GM12875 (cell line): ENCODE results near the gene KRTAP10-4.
"Not testable (repeated sequence)": the region's sequence is repeated elsewhere in the genome, so short reads cannot be mapped to it uniquely, and the experiment has no call there.

Source experiments
- H3K4me3 ChIP-seq: one replicate; pipeline ENCODE4 v1.5.1; 2011; ENCODE audit warnings: low read depth, low read length, control low read depth
- TF ChIP-seq, protein P1 (sequence below): IDR thresholded peaks from 2 replicates; pipeline ENCODE4 v1.5.1; 2011; ENCODE audit warnings: low read depth, mild to moderate bottlenecking, control low read depth, inconsistent platforms, low read length, moderate library complexity, borderline replicate concordance; ENCODE audit not compliant: insufficient read depth

Gene KRTAP10-4, protein sequence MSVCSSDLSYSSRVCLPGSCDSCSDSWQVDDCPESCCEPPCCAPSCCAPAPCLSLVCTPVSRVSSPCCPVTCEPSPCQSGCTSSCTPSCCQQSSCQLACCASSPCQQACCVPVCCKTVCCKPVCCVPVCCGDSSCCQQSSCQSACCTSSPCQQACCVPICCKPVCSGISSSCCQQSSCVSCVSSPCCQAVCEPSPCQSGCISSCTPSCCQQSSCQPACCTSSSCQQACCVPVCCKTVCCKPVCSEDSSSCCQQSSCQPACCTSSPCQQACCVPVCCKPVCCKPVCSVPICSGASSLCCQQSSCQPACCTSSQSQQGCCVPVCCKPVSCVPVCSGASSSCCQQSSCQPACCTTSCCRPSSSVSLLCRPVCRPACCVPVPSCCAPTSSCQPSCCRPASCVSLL

DNA sequence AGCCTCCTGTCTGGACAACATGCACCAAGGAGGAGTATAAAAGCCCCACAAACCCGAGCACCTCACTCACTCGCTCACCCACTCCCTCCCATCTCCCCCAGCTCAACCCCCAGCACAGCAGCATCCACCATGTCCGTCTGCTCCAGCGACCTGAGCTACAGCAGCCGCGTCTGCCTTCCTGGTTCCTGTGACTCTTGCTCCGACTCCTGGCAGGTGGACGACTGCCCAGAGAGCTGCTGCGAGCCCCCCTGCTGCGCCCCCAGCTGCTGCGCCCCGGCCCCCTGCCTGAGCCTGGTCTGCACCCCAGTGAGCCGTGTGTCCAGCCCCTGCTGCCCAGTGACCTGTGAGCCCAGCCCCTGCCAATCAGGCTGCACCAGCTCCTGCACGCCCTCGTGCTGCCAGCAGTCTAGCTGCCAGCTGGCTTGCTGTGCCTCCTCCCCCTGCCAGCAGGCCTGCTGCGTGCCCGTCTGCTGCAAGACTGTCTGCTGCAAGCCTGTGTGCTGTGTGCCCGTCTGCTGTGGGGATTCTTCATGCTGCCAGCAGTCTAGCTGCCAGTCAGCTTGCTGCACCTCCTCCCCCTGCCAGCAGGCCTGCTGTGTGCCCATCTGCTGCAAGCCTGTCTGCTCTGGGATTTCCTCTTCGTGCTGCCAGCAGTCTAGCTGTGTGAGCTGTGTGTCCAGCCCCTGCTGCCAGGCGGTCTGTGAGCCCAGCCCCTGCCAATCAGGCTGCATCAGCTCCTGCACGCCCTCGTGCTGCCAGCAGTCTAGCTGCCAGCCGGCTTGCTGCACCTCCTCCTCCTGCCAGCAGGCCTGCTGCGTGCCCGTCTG is at the start of gene KRTAP10-4:
TSS of gene KRTAP10-4 (plus strand) at position 100 of the 827 bp plus-strand sequence. CDS start at position 130, 30 bp downstream.
- H3K4me3 ChIP-seq: not testable (repeated sequence)

DNA sequence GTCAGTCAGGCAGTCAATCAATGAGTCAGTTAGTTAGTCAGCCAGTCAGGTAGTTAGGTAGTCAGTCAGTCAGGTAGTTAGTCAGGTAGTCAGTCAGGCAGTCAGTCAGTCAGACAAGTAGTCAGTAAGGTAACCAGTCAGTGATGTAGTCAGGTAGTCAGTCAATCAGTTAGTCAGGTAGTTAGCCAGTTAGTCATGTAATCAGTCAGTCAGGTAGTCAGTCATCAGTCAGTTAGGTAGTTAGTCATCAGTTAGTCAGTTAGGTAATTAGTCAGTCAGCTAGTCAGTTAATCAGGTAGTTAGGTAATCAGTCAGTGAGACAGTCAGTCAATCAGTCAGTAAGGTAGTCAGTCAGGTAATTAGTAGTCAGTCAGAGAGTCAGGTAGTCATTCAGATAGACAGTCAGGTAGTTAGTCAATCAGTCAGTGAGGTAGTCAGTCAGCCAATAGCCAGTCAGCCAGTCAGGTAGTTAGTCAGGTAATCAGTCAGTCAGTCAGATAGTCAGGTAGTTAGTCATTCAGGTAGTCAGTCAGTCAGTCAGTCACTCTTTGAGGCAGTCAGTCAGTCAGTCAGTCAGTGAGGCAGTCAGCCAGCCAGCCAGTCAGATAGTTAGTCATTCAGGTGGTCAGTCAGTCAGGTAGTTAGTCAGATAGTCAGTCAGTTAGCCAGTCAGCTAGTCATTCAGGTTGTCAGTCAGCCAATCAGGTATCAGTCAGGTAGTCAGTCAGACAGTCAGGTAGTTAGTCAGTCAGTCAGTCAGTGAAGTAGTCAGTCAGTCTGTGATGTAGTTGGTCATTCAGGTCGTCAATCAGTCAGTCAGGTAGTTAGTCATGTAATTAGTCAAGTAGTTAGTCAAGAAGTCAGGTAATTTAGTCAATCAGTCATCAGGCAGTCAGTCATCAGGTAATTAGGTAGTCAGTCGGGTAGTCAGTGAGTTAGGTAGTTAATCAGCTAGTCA is 48.8 kb upstream of the KRTAP10-4 start:
- no peak overlapping the region for H3K4me3 ChIP-seq
- TF ChIP-seq, protein P1, sequence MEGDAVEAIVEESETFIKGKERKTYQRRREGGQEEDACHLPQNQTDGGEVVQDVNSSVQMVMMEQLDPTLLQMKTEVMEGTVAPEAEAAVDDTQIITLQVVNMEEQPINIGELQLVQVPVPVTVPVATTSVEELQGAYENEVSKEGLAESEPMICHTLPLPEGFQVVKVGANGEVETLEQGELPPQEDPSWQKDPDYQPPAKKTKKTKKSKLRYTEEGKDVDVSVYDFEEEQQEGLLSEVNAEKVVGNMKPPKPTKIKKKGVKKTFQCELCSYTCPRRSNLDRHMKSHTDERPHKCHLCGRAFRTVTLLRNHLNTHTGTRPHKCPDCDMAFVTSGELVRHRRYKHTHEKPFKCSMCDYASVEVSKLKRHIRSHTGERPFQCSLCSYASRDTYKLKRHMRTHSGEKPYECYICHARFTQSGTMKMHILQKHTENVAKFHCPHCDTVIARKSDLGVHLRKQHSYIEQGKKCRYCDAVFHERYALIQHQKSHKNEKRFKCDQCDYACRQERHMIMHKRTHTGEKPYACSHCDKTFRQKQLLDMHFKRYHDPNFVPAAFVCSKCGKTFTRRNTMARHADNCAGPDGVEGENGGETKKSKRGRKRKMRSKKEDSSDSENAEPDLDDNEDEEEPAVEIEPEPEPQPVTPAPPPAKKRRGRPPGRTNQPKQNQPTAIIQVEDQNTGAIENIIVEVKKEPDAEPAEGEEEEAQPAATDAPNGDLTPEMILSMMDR: no peak

DNA sequence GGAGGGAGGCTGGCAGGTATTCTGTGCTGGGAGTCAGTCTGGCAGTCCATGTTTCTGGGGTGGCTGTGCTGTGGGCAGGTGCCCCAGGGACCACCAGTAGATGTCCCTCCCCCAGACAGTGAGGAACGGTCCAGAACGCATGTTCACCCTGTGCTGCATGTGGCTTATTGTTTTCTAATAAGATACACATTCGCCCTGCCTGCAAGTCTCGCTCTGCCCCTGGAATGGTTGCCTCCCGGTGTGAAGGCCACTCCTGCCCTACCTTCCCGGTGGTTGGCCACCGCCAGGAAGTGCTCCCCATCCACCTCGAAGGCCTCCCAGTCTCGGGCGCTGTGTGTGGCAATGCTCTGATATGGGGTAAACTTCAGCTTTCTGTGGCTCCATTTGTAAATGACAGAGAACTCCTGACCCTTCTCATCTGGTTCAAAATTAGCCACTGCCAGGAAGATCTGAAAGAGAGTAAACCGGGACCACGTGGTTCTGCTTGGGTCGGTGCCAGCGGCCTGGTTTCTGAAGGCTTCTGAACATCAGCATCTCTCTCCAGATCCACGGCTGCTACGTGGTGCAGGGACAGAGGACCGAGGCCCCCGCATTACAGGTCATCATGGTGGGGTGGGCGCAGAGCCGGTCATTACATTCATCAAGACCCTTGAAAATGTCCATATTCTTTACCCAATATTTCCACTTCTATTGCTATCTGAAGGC is 48.0 kb upstream of the KRTAP10-4 start:
- no peak overlapping the region for H3K4me3 ChIP-seq
- TF ChIP-seq, protein P1: no peak

DNA sequence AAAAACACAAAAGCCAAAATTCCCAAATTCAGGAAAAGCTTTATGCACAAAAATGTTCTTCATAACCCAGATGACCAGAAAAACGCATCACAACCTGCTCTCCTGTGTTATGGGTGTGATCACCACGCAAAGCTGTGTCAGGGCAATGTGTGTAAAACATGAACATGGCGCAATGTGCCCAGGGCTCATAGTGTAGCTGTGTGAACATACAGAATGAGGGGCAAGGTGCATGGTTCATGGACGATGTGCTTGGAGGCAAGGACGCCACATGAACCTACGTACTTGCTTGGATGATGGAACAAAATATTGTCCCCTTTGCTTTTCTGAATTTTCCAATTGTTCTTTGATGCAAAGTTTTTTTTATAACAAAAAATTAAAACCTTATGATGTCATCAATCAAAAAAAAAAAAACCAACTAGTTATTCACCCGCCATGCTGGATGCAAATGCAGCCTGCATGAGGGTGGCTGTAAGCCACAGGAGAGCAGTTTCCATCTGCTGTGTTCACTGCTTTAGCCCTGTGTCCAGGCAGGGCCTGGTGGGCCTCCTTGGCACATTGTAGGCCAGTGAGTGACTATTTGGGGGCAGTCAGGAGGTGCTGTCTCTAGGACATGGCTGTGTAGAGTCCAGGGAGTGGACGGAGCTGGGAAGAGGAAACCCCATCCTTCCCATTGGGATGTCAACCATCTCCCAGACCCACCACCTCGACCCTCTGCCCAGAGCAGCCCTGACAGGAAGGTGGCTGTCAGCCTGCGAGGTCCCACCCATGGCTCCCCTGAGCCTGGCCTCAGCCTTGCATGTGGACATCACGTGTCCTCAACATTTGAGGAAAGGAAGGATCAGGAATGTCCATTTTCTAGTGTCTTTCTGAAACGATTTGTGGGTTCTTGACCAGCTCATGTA is 47.2 kb upstream of the KRTAP10-4 start:
- TF ChIP-seq, protein P1: no peak

DNA sequence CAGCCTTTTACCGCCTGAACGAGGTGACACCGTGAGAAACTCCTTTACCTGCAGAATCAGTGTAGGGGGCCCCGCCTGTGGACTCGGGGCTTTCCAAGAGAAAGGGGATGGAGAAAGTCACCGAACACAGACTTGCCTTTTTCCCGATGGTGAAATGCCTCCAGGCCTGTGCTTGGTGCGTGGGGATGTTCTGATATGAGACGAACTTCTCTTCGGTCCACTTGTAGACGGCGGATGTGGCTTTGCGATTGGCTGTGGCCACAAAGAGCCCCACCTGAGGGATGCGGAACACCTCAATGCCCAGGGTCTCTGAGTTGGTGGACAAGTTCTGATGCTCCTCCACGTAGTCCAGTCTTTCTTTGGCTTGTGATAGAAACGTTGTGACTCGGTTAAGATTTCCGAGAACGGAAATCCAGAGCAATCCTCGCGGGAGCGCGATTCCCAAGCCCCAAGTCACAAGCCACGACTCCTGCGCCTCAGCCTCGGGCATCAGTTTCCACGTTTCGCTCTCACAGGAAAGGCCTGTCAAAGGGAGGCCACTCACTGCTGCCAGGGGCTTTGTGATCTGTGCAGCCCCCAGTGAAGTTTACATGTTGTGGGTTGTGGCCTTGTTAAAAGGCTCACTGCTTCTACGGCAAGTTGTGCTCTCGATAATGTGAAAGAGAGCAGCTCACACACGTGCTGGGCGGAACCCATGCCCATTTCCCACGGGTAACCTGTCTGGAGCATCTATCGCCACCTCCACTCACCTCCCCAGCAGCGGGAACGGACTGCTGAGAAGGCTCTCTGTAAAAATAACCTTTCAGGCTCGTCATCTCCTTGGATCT is 46.2 kb upstream of the KRTAP10-4 start:
- TF ChIP-seq, protein P1: no peak
- no peak overlapping the region for H3K4me3 ChIP-seq

More for the DNA sequence above, 47.2 kb upstream of the KRTAP10-4 start:
- no peak overlapping the region for H3K4me3 ChIP-seq

DNA sequence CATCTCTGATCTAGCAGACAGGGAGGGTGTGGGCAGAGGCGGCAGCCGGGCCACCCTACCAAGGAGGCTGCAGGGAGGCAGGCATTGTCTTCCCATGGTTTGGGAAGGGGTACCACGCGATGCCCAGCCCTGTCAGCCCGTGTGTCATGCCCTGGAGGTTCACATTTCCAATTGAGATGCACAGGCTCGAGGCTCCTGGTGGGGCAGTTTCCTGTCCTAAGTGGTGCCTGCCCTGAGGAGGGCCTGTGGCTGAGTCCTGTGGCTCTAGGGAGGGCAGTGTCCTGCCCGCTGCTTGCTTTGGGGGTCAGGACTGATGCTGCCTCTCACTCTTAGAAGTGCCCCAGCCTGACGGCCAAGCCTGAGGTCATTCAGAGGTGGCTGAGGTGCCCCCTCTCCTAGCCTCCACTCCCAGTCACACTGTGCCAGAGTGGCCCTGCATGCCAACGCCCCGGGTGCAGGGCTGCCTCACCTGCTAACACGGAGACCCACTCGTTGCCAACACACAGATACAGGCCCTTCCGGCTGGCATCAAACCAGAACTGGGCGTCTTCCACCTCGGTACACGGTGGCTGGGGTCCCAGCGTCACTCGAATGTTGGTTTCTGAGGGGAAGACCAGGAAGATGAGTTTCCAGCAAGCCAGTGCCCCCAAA is 45.4 kb upstream of the KRTAP10-4 start:
- H3K4me3 ChIP-seq: no peak overlapping the region
- TF ChIP-seq, protein P1: no peak
